ENCODE results near the gene CLPX.

- TF ChIP-seq CTCF (IDR thresholded peaks at IDR 0.05) (no peak), POLR2A (IDR thresholded peaks at IDR 0.05) (no peak)
These were observed 16.8 kb upstream of the CLPX start for GRCh38 chr15:65201918-65202317.
